SK-N-SH treated with all-trans-retinoic acid at 6 μM for 48 hours (cell line): ENCODE measurements around the gene KRT36.

Source experiments
- ATAC-seq: fragments of 200-7000 bp; cut with Tn5 transposase; 3 replicates; pipeline ENCODE4 v1.9.1; 2020; ENCODE audit warnings: mild to moderate bottlenecking, moderate library complexity
- ARNTL ChIP-seq: fragments of 450-650 bp; formaldehyde crosslinking; IDR thresholded peaks from 2 replicates; pipeline ENCODE4 v1.5.0; 2020; ENCODE audit warnings: low read depth, mild to moderate bottlenecking, moderate library complexity, borderline replicate concordance
- CREB5 ChIP-seq: fragments of 250-450 bp; sonication (Bioruptor Pico); IDR thresholded peaks from 2 replicates; pipeline ENCODE4 v1.5.1; 2020; ENCODE audit warnings: low read depth, mild to moderate bottlenecking, moderate library complexity
- CSDC2 ChIP-seq: fragments of 250-450 bp; sonication (Bioruptor Pico); IDR thresholded peaks from 2 replicates; pipeline ENCODE4 v1.5.0; 2020; ENCODE audit warnings: mild to moderate bottlenecking, moderate library complexity
- CSRNP3 ChIP-seq: fragments of 250-450 bp; sonication (Bioruptor Pico); IDR thresholded peaks from 2 replicates; pipeline ENCODE4 v1.5.1; 2021; ENCODE audit warnings: mild to moderate bottlenecking, moderate library complexity
- ESRRG ChIP-seq: fragments of 250-450 bp; sonication (Bioruptor Pico); IDR thresholded peaks from 2 replicates; pipeline ENCODE4 v1.6.1; 2021; ENCODE audit warnings: mild to moderate bottlenecking
- GLIS3 ChIP-seq: fragments of 250-450 bp; sonication (Bioruptor Pico); IDR thresholded peaks from 2 replicates; pipeline ENCODE4 v1.5.0; 2020; ENCODE audit warnings: mild to moderate bottlenecking, moderate library complexity
- ISL1 ChIP-seq: fragments of 250-450 bp; sonication (Bioruptor Pico); IDR thresholded peaks from 2 replicates; pipeline ENCODE4 v2.1.2; 2022; ENCODE audit warnings: mild to moderate bottlenecking, moderate library complexity
- OSR1 ChIP-seq: fragments of 250-450 bp; sonication (Bioruptor Pico); IDR thresholded peaks from 2 replicates; pipeline ENCODE4 v1.8.0; 2022; ENCODE audit warnings: moderate library complexity, mild to moderate bottlenecking, inconsistent platforms
- PATZ1 ChIP-seq: fragments of 250-450 bp; sonication (Bioruptor Pico); IDR thresholded peaks from 2 replicates; pipeline ENCODE4 v1.8.0; 2020; ENCODE audit warnings: mild to moderate bottlenecking, moderate library complexity, borderline replicate concordance
- POU6F1 ChIP-seq: fragments of 250-450 bp; sonication (Bioruptor Pico); IDR thresholded peaks from 2 replicates; pipeline ENCODE4 v1.8.0; 2021; ENCODE audit warnings: low read depth, mild to moderate bottlenecking, moderate library complexity, borderline replicate concordance
- PPARA ChIP-seq: fragments of 250-450 bp; sonication (Bioruptor Pico); IDR thresholded peaks from 2 replicates; pipeline ENCODE4 v1.5.0; 2020; ENCODE audit warnings: mild to moderate bottlenecking, borderline replicate concordance
- SNAI2 ChIP-seq: fragments of 250-450 bp; sonication (Bioruptor Pico); IDR thresholded peaks from 2 replicates; pipeline ENCODE4 v1.5.0; 2020; ENCODE audit warnings: mild to moderate bottlenecking, moderate library complexity
- TOX ChIP-seq: fragments of 250-450 bp; sonication (Bioruptor Pico); IDR thresholded peaks from 2 replicates; pipeline ENCODE4 v1.8.0; 2021; ENCODE audit warnings: mild to moderate bottlenecking, moderate library complexity, borderline replicate concordance
- TSHZ2 ChIP-seq: fragments of 250-450 bp; sonication (Bioruptor Pico); IDR thresholded peaks from 2 replicates; pipeline ENCODE4 v1.5.0; 2020; ENCODE audit warnings: mild to moderate bottlenecking, moderate library complexity
- ZC3H10 ChIP-seq: fragments of 250-450 bp; sonication (Bioruptor Pico); IDR thresholded peaks from 2 replicates; pipeline ENCODE4 v1.5.1; 2021; ENCODE audit warnings: mild to moderate bottlenecking, moderate library complexity
- ZNF565 ChIP-seq: fragments of 450-650 bp; formaldehyde crosslinking; conservative IDR thresholded peaks from 2 replicates; pipeline ENCODE4 v1.5.0; 2020; ENCODE audit warnings: low read depth, mild to moderate bottlenecking, moderate library complexity
- ZNF70 ChIP-seq: fragments of 450-650 bp; formaldehyde crosslinking; IDR thresholded peaks from 2 replicates; pipeline ENCODE4 v1.5.0; 2020; ENCODE audit warnings: mild to moderate bottlenecking, moderate library complexity
- ZNF8 ChIP-seq: fragments of 450-650 bp; formaldehyde crosslinking; IDR thresholded peaks from 2 replicates; pipeline ENCODE4 v1.5.0; 2020; ENCODE audit warnings: mild to moderate bottlenecking, moderate library complexity

The KRT36 gene

GRCh38 chr17:41533613-41534012 is 43.9 kb upstream of the KRT36 start:
- TF ChIP-seq TOX (CRISPR knock-in tag), result no peak
- no peak for TF ChIP-seq CSRNP3
- no peak for TF ChIP-seq ZNF8 (CRISPR knock-in tag)
- TF ChIP-seq ARNTL (CRISPR knock-in tag), result no peak
- no peak for TF ChIP-seq POU6F1 (CRISPR knock-in tag)
- TF ChIP-seq ZNF565 (CRISPR knock-in tag), result no peak
- TF ChIP-seq OSR1 (CRISPR knock-in tag), result no peak
- TF ChIP-seq CREB5 (CRISPR knock-in tag), result no peak
- TF ChIP-seq TSHZ2 (CRISPR knock-in tag), result no peak
- TF ChIP-seq ESRRG (CRISPR knock-in tag), result no peak
- TF ChIP-seq ZC3H10 (CRISPR knock-in tag), result no peak
- TF ChIP-seq SNAI2 (CRISPR knock-in tag), result no peak
- no peak for TF ChIP-seq CSDC2 (CRISPR knock-in tag)
- no peak for TF ChIP-seq ISL1 (CRISPR knock-in tag)
- TF ChIP-seq GLIS3 (CRISPR knock-in tag), result no peak
- no peak for TF ChIP-seq ZNF70 (CRISPR knock-in tag)
- no peak for TF ChIP-seq PPARA (CRISPR knock-in tag)
- ATAC-seq, result no peak

- no peak for ATAC-seq
- TF ChIP-seq ZNF565 (CRISPR knock-in tag) (no peak), ARNTL (CRISPR knock-in tag) (no peak), CREB5 (CRISPR knock-in tag) (no peak), CSRNP3 (no peak), TSHZ2 (CRISPR knock-in tag) (no peak), POU6F1 (CRISPR knock-in tag) (no peak), PATZ1 (CRISPR knock-in tag) (no peak), PPARA (CRISPR knock-in tag) (no peak), GLIS3 (CRISPR knock-in tag) (no peak), ZNF8 (CRISPR knock-in tag) (no peak), ZC3H10 (CRISPR knock-in tag) (no peak)
Measured at GRCh38 chr17:41532947-41533570, 43.3 kb upstream of the KRT36 start.
